ENCODE measurements around the gene ZCCHC13.

GRCh38 chrX:74321191-74321590, 17.2 kb downstream of the ZCCHC13 start:
- TF ChIP-seq CTCF (IDR thresholded peaks at IDR 0.05) (no peak), POLR2A (IDR thresholded peaks at IDR 0.05) (no peak)
